HG03378 (cell line): Measurements from ENCODE around the gene MRGPRF.
"Not testable (repeated sequence)": the region's sequence is repeated elsewhere in the genome, so short reads cannot be mapped to it uniquely, and the experiment has no call there.

Experiments
- ATAC-seq: cut with Tn5 transposase; IDR thresholded peaks from one replicate; pipeline ENCODE4 v1.9.1; 2021; ENCODE audit warnings: mild to moderate bottlenecking, moderate library complexity; ENCODE audit not compliant: unreplicated experiment

Gene MRGPRF

GRCh38 chr11:68989936-68990606, 23.0 kb downstream of the MRGPRF start:
- no peak for ATAC-seq

- no peak for ATAC-seq
Observed at GRCh38 chr11:68988491-68988890, 24.6 kb downstream of the MRGPRF start.

GRCh38 chr11:68987211-68987610, 25.8 kb downstream of the MRGPRF start:
- no peak for ATAC-seq

- no peak for ATAC-seq
Observed at GRCh38 chr11:68983801-68984200, 29.2 kb downstream of the MRGPRF start.

GRCh38 chr11:68982134-68982533, 30.9 kb downstream of the MRGPRF start:
- no peak for ATAC-seq

GRCh38 chr11:68980776-68981065, 32.3 kb downstream of the MRGPRF start, which contains the start of gene MRGPRD:
MRGPRD (minus strand) TSS chr11:68980986; CDS start chr11:68980986, 0 bp downstream.
- no peak for ATAC-seq

- ATAC-seq: no peak
Observed at GRCh38 chr11:68979931-68980775, 32.9 kb downstream of the MRGPRF start.

- ATAC-seq: no peak
Observed at GRCh38 chr11:68978931-68979594, 34.0 kb downstream of the MRGPRF start.

- no peak for ATAC-seq
Observed at GRCh38 chr11:68978626-68978930, 34.5 kb downstream of the MRGPRF start.

- no peak for ATAC-seq
Observed at GRCh38 chr11:68977781-68978625, 35.0 kb downstream of the MRGPRF start.

- no peak for ATAC-seq
Observed at GRCh38 chr11:68976563-68976962, 36.5 kb downstream of the MRGPRF start.

GRCh38 chr11:68976095-68976494, 37.0 kb downstream of the MRGPRF start:
- ATAC-seq: no peak

- ATAC-seq: no peak
Observed at GRCh38 chr11:68974421-68975194, 38.4 kb downstream of the MRGPRF start.

- not testable (repeated sequence) for ATAC-seq
Observed at GRCh38 chr11:68973706-68974105, 39.3 kb downstream of the MRGPRF start.

- no peak for ATAC-seq
Observed at GRCh38 chr11:68973219-68973618, 39.8 kb downstream of the MRGPRF start.

- ATAC-seq: no peak
Observed at GRCh38 chr11:68970921-68971636, 42.0 kb downstream of the MRGPRF start.

GRCh38 chr11:68969386-68969785, 43.7 kb downstream of the MRGPRF start:
- ATAC-seq: no peak

GRCh38 chr11:68968306-68969250, 44.5 kb downstream of the MRGPRF start:
- ATAC-seq: no peak
